ENCODE data around the gene SLC44A5. TPM values are rescaled to one million over a fixed set of nuclear protein-coding genes. Genes with fewer than 3 reads are reported as not detected.

Gene SLC44A5
- total RNA-seq, 1 donor from 2014 or later, result 0.62 TPM

- intact Hi-C loops (cut with DNase I), result no loop called here
- DNase-seq (no peak), ATAC-seq (ENCODE audit: poor library complexity) (no peak)
Observed at GRCh38 chr1:75341537-75341936, 269.4 kb downstream of the SLC44A5 start.

GRCh38 chr1:75338616-75339483 is 272.1 kb downstream of the SLC44A5 start:
- ATAC-seq (ENCODE audit: poor library complexity), result no peak
- no peak for DNase-seq
- intact Hi-C loops (cut with DNase I), result no loop called here

- intact Hi-C loops (cut with DNase I), result no loop called here
- DNase-seq, result no peak
- ATAC-seq (ENCODE audit: poor library complexity), result no peak
Observed at GRCh38 chr1:75334876-75335389, 276.0 kb downstream of the SLC44A5 start.

GRCh38 chr1:75330624-75331023 is 280.3 kb downstream of the SLC44A5 start:
- no peak for DNase-seq
- intact Hi-C loops (cut with DNase I), result no loop called here
- no peak for ATAC-seq (ENCODE audit: poor library complexity)

- DNase-seq (no peak), ATAC-seq (ENCODE audit: poor library complexity) (no peak)
- intact Hi-C loops (cut with DNase I), result no loop called here
Observed at GRCh38 chr1:75328691-75329090, 282.2 kb downstream of the SLC44A5 start.

GRCh38 chr1:75327395-75327794 is 283.5 kb downstream of the SLC44A5 start:
- no peak for ATAC-seq (ENCODE audit: poor library complexity)
- DNase-seq, result no peak
- intact Hi-C loops (cut with DNase I), result no loop called here

- ATAC-seq (ENCODE audit: poor library complexity) (no peak), DNase-seq (no peak)
- intact Hi-C loops (cut with DNase I), result no loop called here
Observed at GRCh38 chr1:75317976-75318375, 292.9 kb downstream of the SLC44A5 start.

GRCh38 chr1:75316230-75316629 is 294.7 kb downstream of the SLC44A5 start:
- intact Hi-C loops (cut with DNase I), result no loop called here
- ATAC-seq (ENCODE audit: poor library complexity) (no peak), DNase-seq (no peak)

- ATAC-seq (ENCODE audit: poor library complexity), result no peak
- DNase-seq, result no peak
- intact Hi-C loops (cut with DNase I), result no loop called here
Observed at GRCh38 chr1:75312620-75313019, 298.3 kb downstream of the SLC44A5 start.

- intact Hi-C loops (cut with DNase I), result no loop called here
- ATAC-seq (ENCODE audit: poor library complexity) (no peak), DNase-seq (no peak)
Observed at GRCh38 chr1:75310067-75310466, 300.8 kb downstream of the SLC44A5 start.

- ATAC-seq (ENCODE audit: poor library complexity), result no peak
- no peak for DNase-seq
Observed at GRCh38 chr1:75308365-75308764, 302.5 kb downstream of the SLC44A5 start.

GRCh38 chr1:75305061-75305460 is 305.9 kb downstream of the SLC44A5 start:
- intact Hi-C loops (cut with DNase I), result no loop called here
- ATAC-seq (ENCODE audit: poor library complexity) (no peak), DNase-seq (no peak)

More at GRCh38 chr1:75308365-75308764, 302.5 kb downstream of the SLC44A5 start:
- intact Hi-C loops (cut with DNase I), result no loop called here

- intact Hi-C loops (cut with DNase I), result no loop called here
- no peak for ATAC-seq (ENCODE audit: poor library complexity)
- DNase-seq, result no peak
Observed at GRCh38 chr1:75293270-75293669, 317.6 kb downstream of the SLC44A5 start.

- intact Hi-C loops (cut with DNase I), result no loop called here
- ATAC-seq (ENCODE audit: poor library complexity) (no peak), DNase-seq (no peak)
Observed at GRCh38 chr1:75292013-75292412, 318.9 kb downstream of the SLC44A5 start.

GRCh38 chr1:75276385-75276784 is 334.5 kb downstream of the SLC44A5 start:
- intact Hi-C loops (cut with DNase I), result no loop called here
- ATAC-seq (ENCODE audit: poor library complexity), result no peak
- DNase-seq, result no peak

GRCh38 chr1:75275631-75276030 is 335.3 kb downstream of the SLC44A5 start:
- DNase-seq (no peak), ATAC-seq (ENCODE audit: poor library complexity) (no peak)
- intact Hi-C loops (cut with DNase I), result no loop called here

GRCh38 chr1:75274920-75275506 is 335.9 kb downstream of the SLC44A5 start:
- ATAC-seq (ENCODE audit: poor library complexity) (no peak), DNase-seq (no peak)
- intact Hi-C loops (cut with DNase I), result no loop called here

- ATAC-seq (ENCODE audit: poor library complexity) (no peak), DNase-seq (no peak)
- intact Hi-C loops (cut with DNase I), result no loop called here
Observed at GRCh38 chr1:75273110-75273509, 337.8 kb downstream of the SLC44A5 start.

GRCh38 chr1:75265792-75266191 is 345.1 kb downstream of the SLC44A5 start:
- DNase-seq, result no peak
- no peak for ATAC-seq (ENCODE audit: poor library complexity)
- intact Hi-C loops (cut with DNase I), result no loop called here

- ATAC-seq (ENCODE audit: poor library complexity) (no peak), DNase-seq (no peak)
- intact Hi-C loops (cut with DNase I), result no loop called here
Observed at GRCh38 chr1:75264112-75264511, 346.8 kb downstream of the SLC44A5 start.

Measured in Right ventricle myocardium superior (tissue), 1 donor.